Measurements from ENCODE around the gene SLC7A1.
A peak's percentile ranks its signal among the peaks of the same experiment; 100 is the strongest.

The SLC7A1 gene

GRCh38 chr13:29510651-29511084, 84.8 kb downstream of the SLC7A1 start:
- no peak for TF ChIP-seq GATA2 (IDR thresholded peaks at IDR 0.05; ENCODE audit: low read depth, low read length)

GRCh38 chr13:29509999-29510589, 85.4 kb downstream of the SLC7A1 start:
- no peak for TF ChIP-seq GATA3 (IDR thresholded peaks at IDR 0.05; ENCODE audit: low read depth, low read length)
- no peak for TF ChIP-seq GATA2 (IDR thresholded peaks at IDR 0.05; ENCODE audit: low read depth, low read length)

- no peak for TF ChIP-seq GATA2 (IDR thresholded peaks at IDR 0.05; ENCODE audit: low read depth, low read length)
- no peak for TF ChIP-seq GATA3 (IDR thresholded peaks at IDR 0.05; ENCODE audit: low read depth, low read length)
Observed at GRCh38 chr13:29508876-29509252, 86.6 kb downstream of the SLC7A1 start.

GRCh38 chr13:29508130-29508875, 87.2 kb downstream of the SLC7A1 start:
- TF ChIP-seq GATA3 (IDR thresholded peaks at IDR 0.05; ENCODE audit: low read depth, low read length) (no peak), GATA2 (IDR thresholded peaks at IDR 0.05; ENCODE audit: low read depth, low read length) (peak; percentile 30; the same call in 1 of the 2 replicates)

- TF ChIP-seq GATA2 (IDR thresholded peaks at IDR 0.05; ENCODE audit: low read depth, low read length) (no peak), GATA3 (IDR thresholded peaks at IDR 0.05; ENCODE audit: low read depth, low read length) (no peak)
Observed at GRCh38 chr13:29507356-29507755, 88.1 kb downstream of the SLC7A1 start.

GRCh38 chr13:29505950-29506349, 89.5 kb downstream of the SLC7A1 start:
- TF ChIP-seq GATA3 (IDR thresholded peaks at IDR 0.05; ENCODE audit: low read depth, low read length), result no peak
- no peak for TF ChIP-seq GATA2 (IDR thresholded peaks at IDR 0.05; ENCODE audit: low read depth, low read length)

GRCh38 chr13:29505511-29505910, 90.0 kb downstream of the SLC7A1 start:
- TF ChIP-seq GATA3 (IDR thresholded peaks at IDR 0.05; ENCODE audit: low read depth, low read length), result no peak
- TF ChIP-seq GATA2 (IDR thresholded peaks at IDR 0.05; ENCODE audit: low read depth, low read length), result no peak

GRCh38 chr13:29504691-29505090, 90.8 kb downstream of the SLC7A1 start:
- TF ChIP-seq GATA3 (IDR thresholded peaks at IDR 0.05; ENCODE audit: low read depth, low read length), result no peak
- no peak for TF ChIP-seq GATA2 (IDR thresholded peaks at IDR 0.05; ENCODE audit: low read depth, low read length)

GRCh38 chr13:29503041-29503837, 92.2 kb downstream of the SLC7A1 start:
- no peak for TF ChIP-seq GATA2 (IDR thresholded peaks at IDR 0.05; ENCODE audit: low read depth, low read length)
- TF ChIP-seq GATA3 (IDR thresholded peaks at IDR 0.05; ENCODE audit: low read depth, low read length), result no peak

- no peak for TF ChIP-seq GATA3 (IDR thresholded peaks at IDR 0.05; ENCODE audit: low read depth, low read length)
Observed at GRCh38 chr13:29502391-29503008, 93.0 kb downstream of the SLC7A1 start.

- TF ChIP-seq GATA3 (IDR thresholded peaks at IDR 0.05; ENCODE audit: low read depth, low read length), result no peak
- no peak for TF ChIP-seq GATA2 (IDR thresholded peaks at IDR 0.05; ENCODE audit: low read depth, low read length)
Observed at GRCh38 chr13:29501674-29502073, 93.8 kb downstream of the SLC7A1 start.

GRCh38 chr13:29500386-29500785, 95.1 kb downstream of the SLC7A1 start:
- TF ChIP-seq GATA3 (IDR thresholded peaks at IDR 0.05; ENCODE audit: low read depth, low read length), result no peak
- no peak for TF ChIP-seq GATA2 (IDR thresholded peaks at IDR 0.05; ENCODE audit: low read depth, low read length)

- no peak for TF ChIP-seq GATA2 (IDR thresholded peaks at IDR 0.05; ENCODE audit: low read depth, low read length)
- TF ChIP-seq GATA3 (IDR thresholded peaks at IDR 0.05; ENCODE audit: low read depth, low read length), result no peak
Observed at GRCh38 chr13:29499506-29500165, 95.9 kb downstream of the SLC7A1 start.

All from SH-SY5Y (cell line).